Mesothelial cell of epicardium (in vitro differentiated cells): ENCODE data around the gene ADAMTS12. TPM values are rescaled to one million over a fixed set of nuclear protein-coding genes. Genes with fewer than 3 reads are reported as not detected.

ENCODE experiments used
- DNase-seq, 2 experiments: peaks; one replicate each; pipeline ENCODE4 v3.0.0; 2021; ENCODE audit warnings: low spot score in 2 of 2; ENCODE audit not compliant: unreplicated experiment in 2 of 2
- H3K27ac Mint-ChIP-seq: 2 replicates; pipeline ENCODE4 v1.8.0; 2021; ENCODE audit warnings: mixed read lengths
- H3K27me3 Mint-ChIP-seq: 2 replicates; pipeline ENCODE4 v1.8.0; 2021; ENCODE audit warnings: low read depth, mixed read lengths
- H3K36me3 Mint-ChIP-seq: 2 replicates; pipeline ENCODE4 v1.8.0; 2021; ENCODE audit warnings: mixed read lengths
- H3K4me1 Mint-ChIP-seq: 2 replicates; pipeline ENCODE4 v1.8.0; 2021; ENCODE audit warnings: mixed read lengths
- H3K4me3 Mint-ChIP-seq: 2 replicates; pipeline ENCODE4 v1.8.0; 2021; ENCODE audit warnings: mild to moderate bottlenecking, moderate library complexity, mixed read lengths
- H3K9me3 Mint-ChIP-seq: 2 replicates; pipeline ENCODE4 v1.8.0; 2021; ENCODE audit warnings: mixed read lengths
- CTCF ChIP-seq: fragments of 200-600 bp; sonication (generic); IDR thresholded peaks from one replicate; pipeline ENCODE4 v1.5.0; 2021; ENCODE audit warnings: antibody characterized with exemption; ENCODE audit not compliant: unreplicated experiment
- total RNA-seq: library from RNA; stranded (reverse); gene quantifications from 3 replicates; pipeline ENCODE4 v1.2.1, GENCODE V29; 2021

The ADAMTS12 gene
- total RNA-seq, 1 donor from 2014 or later, result 14.0 TPM

- no peak overlapping the region for H3K27ac Mint-ChIP-seq
- no peaks in the 10 kb centered on the region for H3K27me3 Mint-ChIP-seq
- H3K36me3 Mint-ChIP-seq, result no peaks in the 10 kb centered on the region
- no peaks in the 10 kb centered on the region for H3K4me1 Mint-ChIP-seq
- no peak for DNase-seq
- no peak for TF ChIP-seq CTCF
- H3K4me3 Mint-ChIP-seq, result no peak overlapping the region
- H3K9me3 Mint-ChIP-seq, result peaks cover 8% of the 10 kb centered on the region
Measured at GRCh38 chr5:33832404-33833236, 59.2 kb downstream of the ADAMTS12 start.

GRCh38 chr5:33831041-33831440 is 60.7 kb downstream of the ADAMTS12 start:
- Mint-ChIP-seq H3K36me3 (no peaks in the 10 kb centered on the region), H3K4me3 (no peak overlapping the region), H3K27ac (no peak overlapping the region), H3K4me1 (no peaks in the 10 kb centered on the region), H3K9me3 (peaks cover 8% of the 10 kb centered on the region), H3K27me3 (no peaks in the 10 kb centered on the region)
- DNase-seq, result no peak
- TF ChIP-seq CTCF, result no peak

- no peaks in the 10 kb centered on the region for H3K36me3 Mint-ChIP-seq
- no peaks in the 10 kb centered on the region for H3K4me1 Mint-ChIP-seq
- no peak for DNase-seq
- TF ChIP-seq CTCF, result no peak
- no peak overlapping the region for H3K27ac Mint-ChIP-seq
- H3K27me3 Mint-ChIP-seq, result no peaks in the 10 kb centered on the region
- peaks cover 8% of the 10 kb centered on the region for H3K9me3 Mint-ChIP-seq
- H3K4me3 Mint-ChIP-seq, result no peak overlapping the region
Measured at GRCh38 chr5:33829430-33829829, 62.4 kb downstream of the ADAMTS12 start.

GRCh38 chr5:33828626-33829308 is 63.0 kb downstream of the ADAMTS12 start:
- Mint-ChIP-seq H3K4me3 (no peak overlapping the region), H3K9me3 (peaks cover 8% of the 10 kb centered on the region), H3K4me1 (no peaks in the 10 kb centered on the region), H3K36me3 (no peaks in the 10 kb centered on the region), H3K27ac (no peak overlapping the region), H3K27me3 (no peaks in the 10 kb centered on the region)
- TF ChIP-seq CTCF, result no peak
- no peak for DNase-seq

- Mint-ChIP-seq H3K4me3 (no peak overlapping the region), H3K36me3 (no peaks in the 10 kb centered on the region), H3K9me3 (peaks cover 2% of the 10 kb centered on the region), H3K4me1 (no peaks in the 10 kb centered on the region), H3K27me3 (no peaks in the 10 kb centered on the region), H3K27ac (no peak overlapping the region)
- no peak for TF ChIP-seq CTCF
- DNase-seq, result no peak
Measured at GRCh38 chr5:33827885-33828284, 63.9 kb downstream of the ADAMTS12 start.
